HG02970 (cell line): ENCODE measurements around the gene ZBTB18.

ENCODE experiments used
- ATAC-seq: cut with Tn5 transposase; IDR thresholded peaks from one replicate; pipeline ENCODE4 v1.9.1; 2021; ENCODE audit warnings: mild to moderate bottlenecking, moderate library complexity, moderate number of reproducible peaks; ENCODE audit not compliant: unreplicated experiment, low FRiP score

The ZBTB18 gene

GRCh38 chr1:244060117-244060516 is 9.0 kb downstream of the ZBTB18 start:
- ATAC-seq = no peak

- ATAC-seq = no peak
Observed at GRCh38 chr1:244060686-244061085, 9.6 kb downstream of the ZBTB18 start.

DNA sequence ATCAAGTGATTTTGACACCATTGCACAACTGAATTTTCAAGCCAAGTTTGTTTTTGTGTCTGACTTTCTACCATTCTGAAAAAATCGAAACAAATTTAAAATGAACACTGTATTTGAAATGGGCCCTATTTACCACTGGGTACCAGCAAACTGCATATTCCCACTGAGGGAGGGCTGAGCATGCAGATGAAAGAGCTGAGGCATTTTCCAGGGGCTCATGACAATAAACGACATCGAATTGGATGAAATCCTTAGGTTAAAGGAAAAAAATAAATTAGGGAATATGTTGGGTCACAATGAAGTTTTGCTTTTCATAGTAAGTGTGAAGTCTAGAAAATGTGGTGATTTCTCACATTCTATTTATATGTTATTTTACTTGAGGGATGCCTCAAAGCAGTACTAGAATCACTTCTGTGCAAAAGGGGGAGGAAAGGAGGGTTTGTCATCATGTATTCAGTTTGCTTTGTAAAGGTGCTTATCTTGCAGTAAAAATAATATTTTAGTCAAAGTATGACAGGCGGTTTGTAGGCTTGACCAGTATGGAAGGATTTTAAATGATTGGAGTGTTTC is 11.2 kb downstream of the ZBTB18 start:
- no peak for ATAC-seq

DNA sequence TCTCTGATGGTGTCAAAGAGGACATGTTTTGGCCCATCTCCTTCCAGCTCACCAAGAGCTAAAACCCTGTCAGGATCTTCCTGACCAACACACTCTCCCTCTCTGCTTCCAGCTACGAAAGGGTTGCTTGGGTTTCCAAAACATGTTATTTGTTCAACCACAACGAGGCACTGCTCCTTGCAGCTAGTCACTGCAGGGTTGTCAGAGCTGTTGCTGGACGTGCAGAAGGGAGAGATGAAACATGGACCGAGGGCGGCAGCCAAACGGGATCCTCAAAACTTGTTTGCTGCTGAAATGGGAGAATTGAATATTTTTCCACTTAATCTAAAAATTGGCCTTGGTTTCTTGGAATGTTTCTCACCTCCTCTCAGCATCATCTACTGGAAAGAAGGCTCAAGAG is 12.4 kb downstream of the ZBTB18 start:
- no peak for ATAC-seq

DNA sequence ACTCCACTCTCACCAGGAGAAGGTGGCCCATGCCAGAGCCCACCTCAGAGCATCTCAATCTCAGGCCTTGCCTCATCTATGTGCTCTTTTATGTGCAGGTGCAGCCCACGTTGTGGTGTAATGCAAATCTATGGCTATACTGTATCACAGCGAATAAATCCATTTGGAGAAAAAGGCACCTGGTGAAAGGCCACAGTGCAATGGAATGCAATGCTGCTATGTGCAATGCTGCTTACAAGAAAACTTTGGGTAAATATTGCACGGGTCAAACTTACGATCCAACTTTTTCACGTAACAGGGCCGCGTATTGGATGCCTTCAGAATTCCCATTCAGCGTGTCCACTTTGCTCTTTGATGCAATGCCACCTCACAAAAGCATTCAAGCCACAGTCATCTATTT is 13.5 kb downstream of the ZBTB18 start:
- no peak for ATAC-seq

- ATAC-seq = no peak
Observed at GRCh38 chr1:244065063-244065793, 14.1 kb downstream of the ZBTB18 start.

GRCh38 chr1:244065960-244066388 is 14.9 kb downstream of the ZBTB18 start:
- ATAC-seq = no peak

GRCh38 chr1:244066954-244067716 is 16.1 kb downstream of the ZBTB18 start:
- ATAC-seq = no peak

GRCh38 chr1:244067893-244068292 is 16.8 kb downstream of the ZBTB18 start:
- ATAC-seq = no peak

GRCh38 chr1:244068567-244068966 is 17.5 kb downstream of the ZBTB18 start:
- no peak for ATAC-seq

DNA sequence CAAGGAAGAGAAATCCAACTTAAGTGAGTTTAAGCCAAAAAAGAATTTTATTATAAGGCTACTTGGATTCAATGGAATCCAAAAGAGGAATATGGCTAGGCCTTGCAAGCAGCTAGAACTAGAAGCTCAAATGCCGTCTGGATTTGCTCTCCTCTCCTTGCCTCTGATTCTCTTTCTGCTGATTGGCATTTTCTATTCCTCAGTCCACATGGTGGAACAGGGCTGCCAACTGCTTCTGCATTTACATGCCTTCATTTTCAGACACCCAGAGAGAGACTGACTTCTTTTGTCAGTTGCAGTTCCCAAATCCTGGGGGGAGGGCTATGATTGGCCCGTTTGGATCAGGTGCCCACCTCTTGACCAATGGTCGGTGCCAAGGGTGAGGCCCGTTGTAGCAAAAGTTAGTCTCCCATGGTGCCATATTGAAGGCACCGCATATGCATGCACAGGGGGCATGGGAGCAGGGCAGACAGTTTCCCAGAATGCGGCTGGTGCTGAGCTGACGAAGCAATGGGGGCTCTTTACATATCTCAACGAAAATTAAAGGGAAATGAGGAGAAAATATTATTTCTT is 18.3 kb downstream of the ZBTB18 start:
- ATAC-seq = no peak

DNA sequence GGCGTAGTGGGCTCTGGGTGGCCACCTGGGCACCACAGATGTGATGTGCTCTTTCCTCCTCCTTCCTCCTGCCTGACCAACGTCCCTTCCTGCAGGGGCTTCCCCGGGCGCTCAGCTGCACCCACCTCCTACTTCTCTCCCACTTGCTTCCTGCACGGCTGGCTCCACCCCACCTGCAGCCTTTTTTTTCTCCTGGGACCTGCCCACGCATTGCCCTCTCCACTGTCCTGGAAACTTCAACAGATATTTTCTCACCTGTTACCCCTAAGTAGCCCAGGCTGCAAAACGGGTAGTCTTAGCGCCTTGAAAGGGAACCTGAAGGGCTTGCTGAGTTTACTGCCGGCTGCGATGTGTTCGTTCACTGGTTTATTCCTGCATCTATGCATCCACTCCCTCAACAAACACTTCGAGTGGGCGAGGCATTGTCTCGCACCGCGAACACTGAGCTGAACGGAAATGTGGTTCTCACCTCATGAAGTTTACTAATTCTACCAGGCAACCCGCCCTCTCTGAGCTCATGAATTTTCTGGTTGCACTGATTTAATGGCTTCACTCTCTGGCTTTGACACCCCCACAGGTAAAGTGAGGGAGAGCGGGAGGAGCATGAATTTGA is 23.6 kb downstream of the ZBTB18 start:
- no peak for ATAC-seq

DNA sequence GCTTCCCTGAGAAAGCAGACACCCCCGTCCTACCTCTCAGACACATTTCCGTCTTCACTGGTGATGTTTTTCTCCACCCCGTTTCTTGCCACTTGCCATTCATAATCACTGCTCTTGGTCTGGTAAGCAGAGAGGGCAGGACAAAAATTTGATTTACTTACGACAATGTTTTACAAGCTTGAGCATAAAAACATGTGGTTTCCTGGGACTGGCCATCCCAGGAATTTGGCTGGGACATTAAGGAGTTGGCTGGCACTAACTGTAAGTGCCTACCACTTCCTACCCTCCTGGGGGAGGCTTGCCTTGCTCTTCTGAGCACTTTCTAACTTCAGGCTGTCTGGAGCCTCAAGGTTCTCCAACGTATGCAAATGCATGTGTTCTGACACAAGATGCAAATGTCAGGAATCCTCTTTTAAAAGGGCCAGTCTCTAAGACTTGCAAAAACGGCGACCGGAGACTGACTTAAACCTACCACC is 24.2 kb downstream of the ZBTB18 start:
- no peak for ATAC-seq

GRCh38 chr1:244076740-244077139 is 25.7 kb downstream of the ZBTB18 start:
- ATAC-seq = no peak

- ATAC-seq = no peak
Observed at GRCh38 chr1:244077473-244078220, 26.6 kb downstream of the ZBTB18 start.

GRCh38 chr1:244080343-244080929 is 29.4 kb downstream of the ZBTB18 start:
- no peak for ATAC-seq

- no peak for ATAC-seq
Observed at GRCh38 chr1:244082969-244083368, 31.9 kb downstream of the ZBTB18 start.

DNA sequence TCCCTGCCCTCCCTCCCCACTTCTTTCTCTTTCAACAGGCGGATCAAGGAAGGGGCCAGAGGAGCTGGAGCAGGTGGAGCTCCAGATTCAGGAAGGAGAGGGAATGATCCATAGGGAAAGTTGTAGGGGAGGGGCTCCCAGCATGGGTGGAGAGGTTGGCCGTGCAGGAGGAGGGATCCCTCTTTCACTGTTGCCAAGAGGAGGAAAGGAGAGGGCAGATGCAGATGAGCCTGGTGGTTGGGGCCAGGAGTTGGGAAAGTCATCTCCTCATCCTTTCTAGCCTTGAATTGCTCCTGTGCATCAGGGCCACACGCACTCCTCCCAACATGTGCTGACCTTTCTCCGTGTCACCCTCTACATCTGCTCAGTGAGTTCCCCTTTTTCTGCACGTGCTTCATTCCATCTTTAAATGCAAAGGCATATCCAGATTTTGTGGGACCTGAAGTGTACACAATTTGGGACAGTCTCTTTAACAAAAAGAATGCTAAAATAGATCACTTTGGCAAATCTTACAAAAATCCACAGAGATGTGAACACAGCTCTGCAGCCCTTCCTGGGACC is 32.4 kb downstream of the ZBTB18 start:
- ATAC-seq = no peak

- ATAC-seq = no peak
Observed at GRCh38 chr1:244084763-244085162, 33.7 kb downstream of the ZBTB18 start.
